Loucy (cell line): ENCODE measurements around the gene SLC4A8.

Experiments used
- H2AFZ ChIP-seq: fragments of 200-600 bp; sonication (generic); 2 replicates; pipeline ENCODE4 v1.6.0; 2016; ENCODE audit warnings: antibody characterized with exemption, mild to moderate bottlenecking, low read length, moderate library complexity
- H3F3A ChIP-seq: fragments of 200-600 bp; 2 replicates; pipeline ENCODE4 v1.6.0; 2016; ENCODE audit warnings: antibody characterized with exemption, low read depth, mild to moderate bottlenecking
- H3K27me3 ChIP-seq: fragments of 200-600 bp; sonication (generic); 2 replicates; pipeline ENCODE4 v1.6.1; 2014; ENCODE audit warnings: low read length, mild to moderate bottlenecking; ENCODE audit not compliant: insufficient read depth, poor library complexity, severe bottlenecking
- H3K36me3 ChIP-seq: fragments of 200-600 bp; sonication (generic); 2 replicates; pipeline ENCODE4 v1.6.1; 2016; ENCODE audit warnings: low read length; ENCODE audit not compliant: insufficient read depth
- H3K4me1 ChIP-seq: fragments of 200-600 bp; sonication (generic); 2 replicates; pipeline ENCODE4 v1.5.1; 2014; ENCODE audit warnings: low read length, mild to moderate bottlenecking; ENCODE audit not compliant: insufficient read depth, poor library complexity, severe bottlenecking
- H3K4me2 ChIP-seq: fragments of 200-600 bp; sonication (generic); 2 replicates; pipeline ENCODE4 v1.6.0; 2014; ENCODE audit warnings: antibody characterized with exemption, low read length, low read depth, mild to moderate bottlenecking; ENCODE audit not compliant: poor library complexity, severe bottlenecking
- H3K4me3 ChIP-seq: fragments of 200-600 bp; sonication (generic); 2 replicates; pipeline ENCODE4 v1.5.1; 2014; ENCODE audit warnings: low read length, mild to moderate bottlenecking, mixed read lengths; ENCODE audit not compliant: poor library complexity, severe bottlenecking
- H3K79me2 ChIP-seq: fragments of 200-600 bp; sonication (generic); 2 replicates; pipeline ENCODE4 v1.6.1; 2014; ENCODE audit warnings: low read length; ENCODE audit not compliant: insufficient read depth
- H3K9ac ChIP-seq: fragments of 200-600 bp; sonication (generic); 2 replicates; pipeline ENCODE4 v1.6.0; 2014; ENCODE audit warnings: mild to moderate bottlenecking, low read depth, low read length, moderate library complexity; ENCODE audit not compliant: poor library complexity, severe bottlenecking
- H3K9me2 ChIP-seq: fragments of 200-600 bp; sonication (generic); replicated peaks from 2 replicates; pipeline ENCODE4 v1.6.1; 2016; ENCODE audit warnings: low read depth, low read length, mixed read lengths
- H3K9me3 ChIP-seq: fragments of 200-600 bp; sonication (generic); 2 replicates; pipeline ENCODE4 v1.6.1; 2014; ENCODE audit warnings: mild to moderate bottlenecking, antibody characterized with exemption, low read length, low read depth; ENCODE audit not compliant: insufficient read depth
- H4K20me1 ChIP-seq: fragments of 200-600 bp; sonication (generic); 2 replicates; pipeline ENCODE4 v1.6.0; 2014; ENCODE audit warnings: antibody characterized with exemption, low read length, mild to moderate bottlenecking; ENCODE audit not compliant: insufficient read depth, poor library complexity, severe bottlenecking
- CTCF ChIP-seq: fragments of 200-600 bp; sonication (generic); conservative IDR thresholded peaks from 2 replicates; pipeline ENCODE4 v1.5.1; 2014; ENCODE audit warnings: mild to moderate bottlenecking, antibody characterized with exemption, low read length
- EZH2phosphoT487 ChIP-seq: fragments of 200-600 bp; IDR thresholded peaks from 2 replicates; pipeline ENCODE4 v1.6.1; 2018; ENCODE audit warnings: antibody characterized with exemption, mild to moderate bottlenecking, moderate library complexity, borderline replicate concordance

The SLC4A8 gene

GRCh38 chr12:51471111-51471864, 46.7 kb downstream of the SLC4A8 start:
- Histone ChIP-seq H3K9me3 (no peaks in the 10 kb centered on the region), H3K4me2 (no peak overlapping the region), H3K9ac (no peak overlapping the region), H3K79me2 (no peaks in the 10 kb centered on the region), H3K4me1 (no peaks in the 10 kb centered on the region), H3F3A (no peaks in the 10 kb centered on the region), H2AFZ (no peak overlapping the region), H3K36me3 (peaks cover 71% of the 10 kb centered on the region; the same call in 1 of the 2 replicates), H4K20me1 (no peaks in the 10 kb centered on the region), H3K27me3 (no peaks in the 10 kb centered on the region), H3K4me3 (no peak overlapping the region), H3K9me2 (no peaks in the 10 kb centered on the region)
- no peak for TF ChIP-seq EZH2phosphoT487
- TF ChIP-seq CTCF, result no peak

GRCh38 chr12:51472984-51473383, 48.4 kb downstream of the SLC4A8 start:
- no peaks in the 10 kb centered on the region for H3F3A ChIP-seq
- no peaks in the 10 kb centered on the region for H3K9me3 ChIP-seq
- no peaks in the 10 kb centered on the region for H3K4me1 ChIP-seq
- no peaks in the 10 kb centered on the region for H4K20me1 ChIP-seq
- no peaks in the 10 kb centered on the region for H3K27me3 ChIP-seq
- H2AFZ ChIP-seq, result no peak overlapping the region
- no peak overlapping the region for H3K4me3 ChIP-seq
- no peak overlapping the region for H3K9ac ChIP-seq
- peaks cover 63% of the 10 kb centered on the region; the same call in 1 of the 2 replicates for H3K36me3 ChIP-seq
- H3K4me2 ChIP-seq, result no peak overlapping the region
- TF ChIP-seq CTCF (no peak), EZH2phosphoT487 (no peak)
- no peaks in the 10 kb centered on the region for H3K79me2 ChIP-seq
- H3K9me2 ChIP-seq, result no peaks in the 10 kb centered on the region

GRCh38 chr12:51473947-51474346, 49.3 kb downstream of the SLC4A8 start:
- Histone ChIP-seq H3K4me3 (no peak overlapping the region), H2AFZ (no peak overlapping the region), H3K9me3 (no peaks in the 10 kb centered on the region), H3K4me1 (no peaks in the 10 kb centered on the region), H3K9me2 (no peaks in the 10 kb centered on the region), H4K20me1 (no peaks in the 10 kb centered on the region), H3K9ac (no peak overlapping the region), H3K27me3 (no peaks in the 10 kb centered on the region), H3F3A (no peaks in the 10 kb centered on the region), H3K79me2 (no peaks in the 10 kb centered on the region), H3K4me2 (no peak overlapping the region), H3K36me3 (peaks cover 63% of the 10 kb centered on the region; the same call in 1 of the 2 replicates)
- TF ChIP-seq EZH2phosphoT487 (no peak), CTCF (no peak)
